Activated T-helper 1 cell treated with anti-CD3 and anti-CD28 coated beads, Interleukin-2, amount 50 U/mL, for 16 hours (primary cell): ENCODE data around the gene SPOCK3.

Experiments used
- DNase-seq, 2 donors: peaks; one replicate each; pipeline ENCODE4 v3.0.0-alpha.2; 2020; ENCODE audit warnings: low read depth in 1 of 2, low spot score in 1 of 2

SPOCK3 gene

GRCh38 chr4:166688835-166689234 lies 545.5 kb downstream of the SPOCK3 start:
- no peak for DNase-seq

GRCh38 chr4:166687828-166688227 lies 546.5 kb downstream of the SPOCK3 start:
- DNase-seq, result no peak
